GM10248 (cell line): Measurements from ENCODE around the gene SPRR4.

Source experiments
- CTCF ChIA-PET: fragments of 300-600 bp; sonication (Branson Sonifier 250); formaldehyde crosslinking; extraction: SDS; loops from one replicate; lab custom pipeline; 2021; ENCODE audit warnings: antibody characterized with exemption; lab: Yijun Ruan, JAX
- POLR2A ChIA-PET: fragments of 350-650 bp; sonication (Branson Sonifier 250); formaldehyde crosslinking; extraction: SDS; loops from one replicate; lab custom pipeline; 2020; ENCODE audit warnings: antibody characterized with exemption; lab: Yijun Ruan, JAX
- DNase-seq: peaks from one replicate; pipeline ENCODE4 v3.0.0; 2012; ENCODE audit errors: extremely low spot score
- TF ChIP-seq, protein P1 (sequence below): IDR thresholded peaks from 2 replicates; pipeline ENCODE4 v1.5.1; 2012; ENCODE audit warnings: mild to moderate bottlenecking, low read depth; ENCODE audit errors: extremely low read depth, missing control alignments, control extremely low read depth

Gene SPRR4

DNA sequence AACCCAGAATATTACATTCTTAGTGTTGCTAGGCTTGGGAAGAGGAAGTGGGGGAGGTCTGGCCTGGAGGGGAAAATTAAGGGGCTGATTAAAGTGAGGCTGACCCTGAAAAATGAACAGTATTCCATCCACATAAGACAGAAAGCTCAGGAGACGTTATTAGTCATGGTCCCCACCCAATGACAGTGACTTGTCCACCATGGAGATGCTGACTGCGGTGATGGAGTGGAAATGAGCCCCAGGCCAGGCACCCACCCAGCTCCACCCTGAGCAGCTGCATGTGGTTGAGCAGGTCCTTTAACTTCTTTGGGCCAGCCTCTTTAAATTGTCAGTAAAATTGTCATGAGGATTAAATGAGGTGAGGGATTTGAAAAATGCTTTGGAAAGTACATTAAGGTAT lies 1.4 kb upstream of the SPRR4 start:
- DNase-seq = no peak
- CTCF ChIA-PET = interaction anchor here (1.5 kb wide), 1 partner anchor 63 kb away, joined by 4 read pairs; no protein-coding TSS in a partner anchor
- TF ChIP-seq, protein P1, sequence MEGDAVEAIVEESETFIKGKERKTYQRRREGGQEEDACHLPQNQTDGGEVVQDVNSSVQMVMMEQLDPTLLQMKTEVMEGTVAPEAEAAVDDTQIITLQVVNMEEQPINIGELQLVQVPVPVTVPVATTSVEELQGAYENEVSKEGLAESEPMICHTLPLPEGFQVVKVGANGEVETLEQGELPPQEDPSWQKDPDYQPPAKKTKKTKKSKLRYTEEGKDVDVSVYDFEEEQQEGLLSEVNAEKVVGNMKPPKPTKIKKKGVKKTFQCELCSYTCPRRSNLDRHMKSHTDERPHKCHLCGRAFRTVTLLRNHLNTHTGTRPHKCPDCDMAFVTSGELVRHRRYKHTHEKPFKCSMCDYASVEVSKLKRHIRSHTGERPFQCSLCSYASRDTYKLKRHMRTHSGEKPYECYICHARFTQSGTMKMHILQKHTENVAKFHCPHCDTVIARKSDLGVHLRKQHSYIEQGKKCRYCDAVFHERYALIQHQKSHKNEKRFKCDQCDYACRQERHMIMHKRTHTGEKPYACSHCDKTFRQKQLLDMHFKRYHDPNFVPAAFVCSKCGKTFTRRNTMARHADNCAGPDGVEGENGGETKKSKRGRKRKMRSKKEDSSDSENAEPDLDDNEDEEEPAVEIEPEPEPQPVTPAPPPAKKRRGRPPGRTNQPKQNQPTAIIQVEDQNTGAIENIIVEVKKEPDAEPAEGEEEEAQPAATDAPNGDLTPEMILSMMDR = no peak
- POLR2A ChIA-PET = no interaction called here

DNA sequence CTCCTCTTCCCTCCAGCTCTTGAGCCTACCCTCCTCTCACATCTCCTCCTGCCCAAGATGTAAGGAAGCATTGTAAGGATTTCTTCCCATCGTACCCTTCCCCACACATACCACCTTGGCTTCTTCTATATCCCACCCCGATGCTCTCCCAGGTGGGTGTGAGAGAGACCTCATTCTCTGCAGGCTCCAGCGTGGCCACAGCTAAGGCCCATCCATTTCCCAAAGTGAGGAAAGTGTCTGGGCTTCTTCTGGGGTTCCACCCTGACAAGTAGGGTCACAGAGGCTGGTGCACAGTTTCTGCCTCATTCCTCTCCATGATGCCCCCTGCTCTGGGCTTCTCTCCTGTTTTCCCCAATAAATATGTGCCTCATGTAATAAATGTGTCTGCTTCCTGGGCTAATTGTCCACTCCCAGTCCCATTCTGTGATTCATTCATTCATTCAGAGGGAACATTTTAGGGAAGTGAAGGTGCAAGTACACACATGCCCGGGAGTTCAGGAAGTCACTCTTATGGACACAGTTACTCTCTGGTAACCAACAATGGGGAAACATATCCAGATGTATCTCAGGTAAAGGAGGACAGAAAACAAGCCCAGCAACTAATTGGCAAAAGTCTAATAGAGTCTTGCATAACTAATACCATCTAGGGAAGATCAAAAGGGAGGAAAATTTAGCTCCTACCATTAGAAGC lies 1.9 kb downstream of the SPRR4 start:
- DNase-seq = no peak
- TF ChIP-seq, protein P1 = no peak
- ChIA-PET CTCF (interaction anchor here (1.1 kb wide), 1 partner anchor 95 kb away, joined by 3 read pairs; no protein-coding TSS in a partner anchor), POLR2A (no interaction called here)

DNA sequence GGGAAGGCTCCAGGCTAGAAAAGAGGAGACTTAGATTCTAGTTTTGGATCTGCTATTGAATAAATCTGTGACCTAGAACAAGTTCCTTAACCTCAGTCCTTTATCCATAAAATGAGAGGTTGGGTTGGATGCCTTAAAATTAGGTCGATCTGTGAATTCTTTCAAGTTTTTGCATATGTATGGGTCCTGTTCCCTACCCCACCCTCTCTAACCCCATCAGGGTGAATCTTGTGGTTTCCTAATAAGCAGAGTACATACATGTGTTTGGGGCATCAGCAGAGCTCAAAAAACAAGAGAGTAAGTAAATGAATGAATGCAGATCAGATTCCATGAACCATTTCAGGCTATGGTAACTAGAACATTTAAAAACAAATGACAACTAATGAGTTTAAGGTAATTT lies 6.2 kb downstream of the SPRR4 start:
- TF ChIP-seq, protein P1 = no peak
- ChIA-PET CTCF (interaction anchor here (0.9 kb wide), 2 partner anchors 51 to 252 kb away, joined by 3 read pairs; no protein-coding TSS in a partner anchor), POLR2A (no interaction called here)
- DNase-seq = no peak

DNA sequence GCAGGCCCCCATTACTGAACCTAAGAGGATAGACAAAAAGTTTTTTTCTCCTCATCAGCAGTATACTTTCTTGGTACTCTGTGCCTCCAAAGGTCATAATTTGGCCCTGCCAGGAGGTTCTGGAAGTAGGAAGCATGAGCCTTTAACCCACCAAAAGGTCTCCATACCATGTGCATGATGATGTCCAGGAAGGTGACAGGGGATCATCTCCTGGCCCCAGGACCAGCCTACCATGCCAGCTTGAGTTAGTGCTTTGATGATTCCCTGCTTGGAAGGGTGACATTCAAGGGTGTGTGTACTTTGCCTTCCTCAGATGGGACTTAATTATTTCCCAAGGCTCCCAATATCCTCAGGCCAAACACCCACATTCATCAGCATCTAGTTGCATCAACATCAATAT lies 7.2 kb downstream of the SPRR4 start:
- ChIA-PET CTCF (no interaction called here), POLR2A (no interaction called here)
- TF ChIP-seq, protein P1 = no peak
- DNase-seq = no peak

DNA sequence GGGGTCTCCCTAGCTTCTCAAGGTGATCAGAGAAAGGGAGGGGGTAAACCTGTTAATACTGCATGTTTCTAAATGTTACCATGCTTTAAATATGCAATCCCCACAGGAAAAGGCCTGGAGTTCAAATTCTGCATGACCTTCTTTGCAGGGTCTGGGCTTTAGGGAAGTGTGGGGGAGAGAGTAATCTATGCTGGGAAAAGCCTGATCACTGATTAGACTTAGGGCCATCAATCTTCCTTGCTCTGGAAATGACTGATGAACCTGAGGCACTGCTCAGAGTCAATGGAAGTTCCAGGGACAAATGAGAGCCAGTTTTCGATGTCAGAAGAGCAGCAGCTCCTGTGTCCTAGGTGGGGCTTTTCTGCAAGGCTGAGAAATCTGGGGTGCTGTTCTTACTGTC lies 10.2 kb downstream of the SPRR4 start:
- CTCF ChIA-PET = interaction anchor here (1.2 to 2.4 kb wide), 2 partner anchors 11 to 20 kb away, joined by 3 to 7 read pairs; no protein-coding TSS in a partner anchor
- DNase-seq = no peak
- POLR2A ChIA-PET = no interaction called here
- TF ChIP-seq, protein P1 = no peak

DNA sequence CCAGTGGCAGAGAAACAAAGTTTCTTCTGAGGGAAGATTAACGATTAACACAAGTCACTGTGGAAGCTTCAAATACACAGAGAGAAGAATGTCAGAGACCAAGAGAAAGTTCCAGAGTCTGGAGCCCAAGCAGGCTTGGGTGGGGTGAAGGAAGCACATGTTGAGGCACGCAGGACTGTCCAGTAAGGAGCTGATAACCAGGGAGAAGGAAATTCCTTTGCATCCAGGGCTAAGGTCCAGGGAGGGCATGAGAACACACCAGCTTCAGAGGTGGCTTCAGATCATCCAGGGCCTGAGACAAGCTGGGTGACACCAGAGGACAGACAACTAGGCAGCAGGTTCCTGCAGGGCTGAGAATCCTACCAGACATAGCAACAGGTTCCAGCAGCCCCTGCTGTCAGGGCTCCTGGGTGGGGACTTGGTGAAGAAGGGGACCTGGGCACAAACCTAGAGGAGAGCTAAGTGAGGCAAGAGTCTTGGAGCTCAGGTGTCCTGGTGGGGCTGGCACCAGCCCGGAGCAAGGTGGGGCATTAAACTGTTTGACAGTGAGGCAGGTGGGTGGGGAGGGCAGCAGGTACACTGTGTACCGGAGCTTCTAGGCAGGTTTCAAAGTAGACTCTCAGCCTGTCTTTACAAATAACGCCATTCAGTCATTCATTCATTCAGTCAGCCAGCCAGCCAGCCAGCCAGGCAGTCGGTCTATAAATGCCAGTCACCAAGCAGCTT lies 10.9 kb downstream of the SPRR4 start:
- TF ChIP-seq, protein P1 = no peak
- ChIA-PET POLR2A (no interaction called here), CTCF (interaction anchor here (1.2 to 2.4 kb wide), 2 partner anchors 10 to 19 kb away, joined by 3 to 7 read pairs; no protein-coding TSS in a partner anchor)
- no peak for DNase-seq
